ENCODE measurements around the gene PPP1R3F.
"Not testable (repeated sequence)": the region's sequence is repeated elsewhere in the genome, so short reads cannot be mapped to it uniquely, and the experiment has no call there.

Gene PPP1R3F

GRCh38 chrX:49276671-49277534 lies 7.3 kb downstream of the PPP1R3F start:
- no peak for DNase-seq

GRCh38 chrX:49277535-49277830 lies 7.9 kb downstream of the PPP1R3F start:
- DNase-seq = no peak

GRCh38 chrX:49278081-49278480 lies 8.5 kb downstream of the PPP1R3F start:
- no peak for DNase-seq

GRCh38 chrX:49282647-49283011 lies 13.0 kb downstream of the PPP1R3F start:
- no peak for DNase-seq

- no peak for DNase-seq
These were observed 14.6 kb downstream of the PPP1R3F start for GRCh38 chrX:49284212-49284611.

GRCh38 chrX:49286136-49286535 lies 16.5 kb downstream of the PPP1R3F start:
- DNase-seq = no peak

- no peak for DNase-seq
These were observed 17.0 kb downstream of the PPP1R3F start for GRCh38 chrX:49286581-49286980.

GRCh38 chrX:49287665-49288064 lies 18.1 kb downstream of the PPP1R3F start:
- no peak for DNase-seq

GRCh38 chrX:49290215-49290614 lies 20.6 kb downstream of the PPP1R3F start:
- DNase-seq = no peak

GRCh38 chrX:49291615-49292337 lies 22.2 kb downstream of the PPP1R3F start:
- DNase-seq = no peak

- DNase-seq = no peak
These were observed 23.1 kb downstream of the PPP1R3F start for GRCh38 chrX:49292400-49293362.

GRCh38 chrX:49299293-49299692 lies 29.7 kb downstream of the PPP1R3F start:
- DNase-seq = not testable (repeated sequence)

- no peak for DNase-seq
These were observed 31.1 kb downstream of the PPP1R3F start for GRCh38 chrX:49300703-49301102.

- no peak for DNase-seq
These were observed 33.8 kb downstream of the PPP1R3F start, which contains the start of gene GAGE10 for GRCh38 chrX:49303346-49303745. GAGE10 (plus strand) TSS chrX:49303646; CDS start chrX:49304860, 1,214 bp downstream.

- DNase-seq = not testable (repeated sequence)
These were observed 38.2 kb downstream of the PPP1R3F start for GRCh38 chrX:49307775-49308174.

- DNase-seq = no peak
These were observed 39.1 kb downstream of the PPP1R3F start for GRCh38 chrX:49308604-49309269.

GRCh38 chrX:49309401-49309981 lies 39.9 kb downstream of the PPP1R3F start:
- no peak for DNase-seq

- DNase-seq = no peak
These were observed 40.8 kb downstream of the PPP1R3F start for GRCh38 chrX:49310371-49310770.

GRCh38 chrX:49312176-49312575 lies 42.6 kb downstream of the PPP1R3F start:
- no peak for DNase-seq

GRCh38 chrX:49316085-49316484 lies 46.5 kb downstream of the PPP1R3F start:
- no peak for DNase-seq

GRCh38 chrX:49321737-49322136 lies 52.1 kb downstream of the PPP1R3F start, which contains the start of gene GAGE12J:
GAGE12J (plus strand) TSS chrX:49322037; CDS start chrX:49323194, 1,157 bp downstream.
- DNase-seq = not testable (repeated sequence)

GRCh38 chrX:49322266-49322665 lies 52.7 kb downstream of the PPP1R3F start:
- not testable (repeated sequence) for DNase-seq

Data from NCI-H187 treated with DMSO at 0.1 percent for 48 hours (cell line).